H54 (cell line): Measurements from ENCODE around the gene B3GALT2.
"Not testable (repeated sequence)": the region's sequence is repeated elsewhere in the genome, so short reads cannot be mapped to it uniquely, and the experiment has no call there.

Experiments used
- DNase-seq: peaks from one replicate; pipeline ENCODE4 v3.0.0; 2011; ENCODE audit warnings: low spot score, mixed read lengths; ENCODE audit not compliant: insufficient read length
- FAIRE-seq: peaks from 3 replicates; lab custom pipeline; 2011; peaks lifted over from hg19 to GRCh38; lab: Jason Lieb, UNC
- POLR2A ChIP-seq: IDR thresholded peaks from 2 replicates; pipeline ENCODE4 v1.6.1; 2011; ENCODE audit warnings: low read depth, mild to moderate bottlenecking, low read length

Gene B3GALT2

GRCh38 chr1:193192586-193192985 lies 6.2 kb upstream of the B3GALT2 start:
- DNase-seq, result no peak
- no peak for FAIRE-seq
- no peak for TF ChIP-seq POLR2A

DNA sequence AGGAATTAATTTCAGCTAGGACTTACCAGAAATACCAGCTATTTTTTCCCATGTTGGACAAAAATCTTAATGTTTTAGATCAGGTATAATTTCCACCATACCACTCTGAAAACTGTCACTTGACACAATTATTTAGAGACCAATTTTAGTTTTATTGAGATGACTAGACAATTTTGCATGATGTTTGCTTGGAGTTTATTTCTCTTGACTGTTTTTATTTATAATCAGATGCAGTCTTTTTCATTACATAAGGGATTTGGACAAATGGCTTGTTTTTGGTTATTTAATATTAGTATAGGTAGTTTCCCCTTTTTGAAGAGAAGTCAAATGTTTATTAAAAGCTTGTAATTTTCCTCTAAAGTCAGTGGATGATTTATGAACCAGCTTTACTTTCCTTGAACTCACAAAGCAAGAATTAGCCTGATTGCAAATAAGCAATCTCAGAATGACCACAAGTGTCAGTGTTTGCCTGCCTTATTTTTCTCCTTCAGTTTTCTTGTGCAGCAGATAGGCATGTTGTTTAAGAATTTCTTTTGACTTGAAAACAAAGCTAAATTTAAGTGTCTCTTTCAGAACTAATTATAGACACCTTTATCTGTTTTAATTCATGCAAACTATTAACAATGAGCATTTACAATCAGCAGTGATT lies 3.8 kb upstream of the B3GALT2 start:
- FAIRE-seq (peak; percentile 36), DNase-seq (no peak)
- no peak for TF ChIP-seq POLR2A

DNA sequence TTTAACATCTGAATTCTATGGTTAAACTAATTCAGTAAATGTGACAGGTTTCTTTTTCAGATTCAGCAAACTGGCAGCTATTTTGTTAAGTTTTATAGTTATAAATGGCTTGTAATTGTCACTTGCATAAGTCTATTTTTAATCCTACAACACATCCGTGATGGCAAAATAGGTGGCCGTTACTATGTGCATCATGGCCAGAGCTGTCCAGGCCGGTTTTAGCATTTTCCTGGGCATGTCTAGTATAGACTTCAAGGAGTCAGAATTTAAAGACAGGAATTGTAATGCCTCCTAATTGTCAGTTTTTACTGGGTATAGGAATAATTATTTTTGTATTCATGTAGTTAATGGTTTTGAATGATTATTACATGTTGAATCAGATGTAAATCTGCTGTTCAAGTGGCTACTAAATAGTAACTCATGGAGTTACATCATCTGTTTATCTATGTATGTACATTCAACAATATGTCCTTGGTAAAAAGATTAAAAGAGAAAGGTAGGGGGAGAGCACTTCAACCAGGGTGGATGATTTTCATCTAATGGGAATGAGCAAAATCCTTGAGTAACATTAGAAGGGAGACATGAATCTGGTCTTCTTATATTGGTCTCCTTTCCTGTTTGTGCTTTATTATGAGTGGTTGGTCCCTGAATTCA lies 3.2 kb upstream of the B3GALT2 start:
- DNase-seq (no peak), FAIRE-seq (peak; percentile 27)
- TF ChIP-seq POLR2A, result no peak

DNA sequence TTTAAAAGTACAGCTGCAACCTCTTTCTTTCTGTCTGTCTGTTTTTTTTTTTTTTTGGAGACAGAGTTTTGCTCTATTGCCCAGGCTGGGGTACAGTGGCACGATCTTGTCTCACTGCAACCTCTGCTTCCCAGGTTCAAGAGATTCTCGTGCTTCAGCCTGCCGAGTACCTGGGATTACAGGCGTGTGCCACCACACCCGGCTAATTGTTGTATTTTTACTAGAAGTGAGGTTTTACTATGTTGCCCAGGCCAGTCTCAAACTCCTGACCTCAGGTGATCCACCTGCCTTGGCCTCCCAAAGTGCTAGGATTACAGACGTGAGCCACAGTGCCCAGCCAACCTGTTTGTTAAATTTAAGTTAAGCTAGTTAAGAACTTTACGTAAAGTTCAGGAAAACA lies 2.5 kb upstream of the B3GALT2 start:
- not testable (repeated sequence) for FAIRE-seq, DNase-seq

- FAIRE-seq (no peak), DNase-seq (no peak)
- no peak for TF ChIP-seq POLR2A
These were observed 701 bp upstream of the B3GALT2 start for GRCh38 chr1:193187114-193187513.

- FAIRE-seq (no peak), DNase-seq (no peak)
- no peak for TF ChIP-seq POLR2A
These were observed 1.2 kb downstream of the B3GALT2 start for GRCh38 chr1:193185211-193185610.

DNA sequence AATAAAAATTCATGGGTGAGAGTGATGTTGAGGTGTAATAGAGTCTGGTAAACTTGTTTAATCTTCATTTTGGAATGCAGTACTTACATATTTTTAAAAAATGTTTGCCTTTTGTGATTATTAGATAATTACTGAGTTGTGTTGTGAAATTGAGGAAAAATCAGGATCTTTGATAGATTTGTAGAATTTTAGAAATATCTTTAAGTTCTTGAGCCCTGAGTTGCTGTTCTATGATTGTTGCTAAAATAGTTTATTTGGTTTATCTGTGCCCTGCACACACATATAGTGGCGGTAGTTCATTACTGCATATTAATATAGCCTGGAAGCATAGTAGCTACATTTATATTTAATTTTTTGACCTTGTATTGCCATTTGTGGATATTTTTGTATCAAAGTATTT lies 1.6 kb downstream of the B3GALT2 start:
- FAIRE-seq, result no peak
- TF ChIP-seq POLR2A, result no peak
- no peak for DNase-seq

GRCh38 chr1:193183019-193183627 lies 3.3 kb downstream of the B3GALT2 start:
- TF ChIP-seq POLR2A, result no peak
- DNase-seq, result no peak
- FAIRE-seq, result peak; percentile 61

DNA sequence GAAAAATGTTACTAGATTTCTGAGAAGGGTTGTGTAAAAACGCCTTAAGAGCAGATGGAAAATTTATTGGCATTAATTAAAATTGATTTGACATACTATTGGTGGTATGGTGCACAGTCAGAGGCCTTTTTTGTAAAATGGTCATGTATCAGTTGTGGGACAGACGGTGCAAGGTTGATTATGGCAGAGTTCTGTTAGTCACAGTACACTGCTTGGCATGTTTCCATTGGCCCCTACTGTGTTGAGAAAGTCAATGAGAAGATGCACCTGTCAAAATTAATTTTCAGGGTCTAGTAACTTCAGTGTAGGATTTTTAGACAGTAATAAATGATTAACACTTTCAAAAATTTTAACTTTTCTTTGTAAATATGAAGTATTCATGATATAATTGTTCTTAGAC lies 4.4 kb downstream of the B3GALT2 start:
- peak; percentile 33 for FAIRE-seq
- no peak for TF ChIP-seq POLR2A
- DNase-seq, result no peak

- FAIRE-seq (peak; percentile 72), DNase-seq (no peak)
- TF ChIP-seq POLR2A, result no peak
These were observed 4.9 kb downstream of the B3GALT2 start for GRCh38 chr1:193181536-193181935.

DNA sequence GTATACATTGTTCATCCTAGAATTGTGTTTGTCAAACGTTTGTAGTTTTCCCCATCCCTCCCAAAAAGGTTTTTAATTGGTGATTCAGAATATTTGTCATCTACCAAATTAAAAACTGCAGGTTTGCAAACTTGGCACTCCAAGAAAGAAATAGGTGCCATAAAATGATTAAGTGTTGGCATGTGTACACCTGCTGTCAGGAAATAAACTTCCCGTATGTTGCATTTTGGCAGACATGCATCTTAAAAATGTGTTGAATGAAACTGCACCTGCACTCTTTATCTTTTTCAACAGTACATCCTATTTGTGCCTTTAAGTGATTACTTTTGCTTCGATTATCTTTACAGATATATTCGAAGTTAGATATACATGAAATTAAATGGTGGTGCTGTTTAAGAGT lies 7.3 kb downstream of the B3GALT2 start:
- no peak for FAIRE-seq

GRCh38 chr1:193176788-193177187 lies 9.6 kb downstream of the B3GALT2 start:
- no peak for FAIRE-seq
- no peak for TF ChIP-seq POLR2A
- no peak for DNase-seq

More for the DNA sequence above, 7.3 kb downstream of the B3GALT2 start:
- no peak for TF ChIP-seq POLR2A
- no peak for DNase-seq

DNA sequence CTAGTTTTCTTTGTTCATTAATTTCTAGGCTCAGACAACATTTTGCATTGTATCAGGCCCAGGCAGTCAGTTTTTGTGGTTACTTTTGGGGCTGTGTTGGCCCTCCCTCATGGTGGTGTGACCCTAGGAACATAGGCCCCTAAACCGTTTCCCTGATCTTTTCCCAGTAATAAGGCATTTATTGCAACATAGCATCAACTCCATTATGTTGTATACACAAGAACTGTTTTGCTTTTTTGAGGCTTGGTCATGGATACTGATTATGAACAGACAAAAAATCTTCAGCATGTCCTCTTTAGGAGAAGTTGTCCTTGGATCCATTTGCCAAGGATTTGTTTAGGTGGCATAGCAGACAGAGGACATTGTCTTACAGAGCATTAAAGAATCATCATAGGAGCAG lies 10.3 kb downstream of the B3GALT2 start:
- DNase-seq (no peak), FAIRE-seq (peak; percentile 20)
- TF ChIP-seq POLR2A, result no peak

DNA sequence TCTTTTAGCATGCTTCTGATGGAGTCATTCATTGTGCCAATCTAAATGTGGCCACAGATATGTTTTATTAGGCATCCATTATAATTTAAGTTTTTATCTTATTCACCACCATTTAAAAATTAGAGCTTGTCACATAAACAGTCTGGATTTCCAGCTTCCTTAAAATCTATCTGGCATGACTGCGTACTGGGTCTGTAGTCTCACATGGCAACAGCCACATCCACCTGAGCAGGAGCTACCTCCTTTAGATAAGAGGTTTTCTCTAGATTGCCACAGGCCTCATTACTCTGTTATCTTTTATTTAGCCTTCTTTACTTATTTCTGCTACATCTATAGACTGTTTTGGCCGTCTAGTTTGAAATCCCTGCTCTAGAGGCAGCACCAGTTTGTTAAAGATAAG lies 29.1 kb downstream of the B3GALT2 start:
- no peak for TF ChIP-seq POLR2A
- DNase-seq, result no peak
- FAIRE-seq, result no peak

- TF ChIP-seq POLR2A, result no peak
- FAIRE-seq, result no peak
- no peak for DNase-seq
These were observed 29.6 kb downstream of the B3GALT2 start for GRCh38 chr1:193156822-193157142.
